ENCODE results near the gene UBE2F.
"Not testable (repeated sequence)": the region's sequence is repeated elsewhere in the genome, so short reads cannot be mapped to it uniquely, and the experiment has no call there.

UBE2F gene

DNA sequence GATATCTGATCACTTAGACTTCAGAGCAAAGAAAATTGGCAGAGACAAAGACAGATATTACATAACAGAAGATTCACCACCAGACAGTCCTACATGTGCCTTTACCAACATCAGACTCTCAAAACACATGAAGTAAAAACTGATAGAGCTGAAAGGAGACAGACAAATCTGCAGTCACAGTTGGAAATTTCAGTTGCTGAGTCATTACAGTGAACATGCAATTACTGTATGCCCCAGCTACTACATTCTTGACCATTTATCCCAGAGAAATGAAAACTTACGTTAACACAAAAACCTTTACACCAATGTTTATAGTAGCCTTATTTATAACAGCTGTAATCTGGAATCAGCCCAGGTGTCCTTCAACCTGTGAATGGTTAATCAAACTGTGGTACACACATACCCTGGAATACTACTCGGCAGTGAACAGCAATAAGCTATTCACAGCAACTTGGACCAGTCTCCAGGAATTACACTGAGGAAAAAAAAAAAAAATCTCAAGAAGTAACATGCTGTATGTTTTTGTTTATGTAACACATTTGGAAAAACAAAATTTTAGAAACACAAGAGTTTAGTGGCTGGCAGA is 86.5 kb downstream of the UBE2F start:
- no peaks in the 10 kb centered on the region for H3K9me3 ChIP-seq
- H3K27ac ChIP-seq = no peak overlapping the region
- peaks cover 35% of the 10 kb centered on the region for H3K27me3 ChIP-seq
- TF ChIP-seq, protein P1, sequence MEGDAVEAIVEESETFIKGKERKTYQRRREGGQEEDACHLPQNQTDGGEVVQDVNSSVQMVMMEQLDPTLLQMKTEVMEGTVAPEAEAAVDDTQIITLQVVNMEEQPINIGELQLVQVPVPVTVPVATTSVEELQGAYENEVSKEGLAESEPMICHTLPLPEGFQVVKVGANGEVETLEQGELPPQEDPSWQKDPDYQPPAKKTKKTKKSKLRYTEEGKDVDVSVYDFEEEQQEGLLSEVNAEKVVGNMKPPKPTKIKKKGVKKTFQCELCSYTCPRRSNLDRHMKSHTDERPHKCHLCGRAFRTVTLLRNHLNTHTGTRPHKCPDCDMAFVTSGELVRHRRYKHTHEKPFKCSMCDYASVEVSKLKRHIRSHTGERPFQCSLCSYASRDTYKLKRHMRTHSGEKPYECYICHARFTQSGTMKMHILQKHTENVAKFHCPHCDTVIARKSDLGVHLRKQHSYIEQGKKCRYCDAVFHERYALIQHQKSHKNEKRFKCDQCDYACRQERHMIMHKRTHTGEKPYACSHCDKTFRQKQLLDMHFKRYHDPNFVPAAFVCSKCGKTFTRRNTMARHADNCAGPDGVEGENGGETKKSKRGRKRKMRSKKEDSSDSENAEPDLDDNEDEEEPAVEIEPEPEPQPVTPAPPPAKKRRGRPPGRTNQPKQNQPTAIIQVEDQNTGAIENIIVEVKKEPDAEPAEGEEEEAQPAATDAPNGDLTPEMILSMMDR (IDR thresholded peaks at IDR 0.05) = no peak
- H3K36me3 ChIP-seq = no peaks in the 10 kb centered on the region
- no peaks in the 10 kb centered on the region for H3K4me1 ChIP-seq (ENCODE audit: control insufficient read depth in 1 of 2, insufficient read depth in 1 of 2, low read depth in 1 of 2, low read length in 1 of 2)
- H3K4me3 ChIP-seq (ENCODE audit: low read depth in 1 of 2, low read length in 1 of 2) = no peak overlapping the region

DNA sequence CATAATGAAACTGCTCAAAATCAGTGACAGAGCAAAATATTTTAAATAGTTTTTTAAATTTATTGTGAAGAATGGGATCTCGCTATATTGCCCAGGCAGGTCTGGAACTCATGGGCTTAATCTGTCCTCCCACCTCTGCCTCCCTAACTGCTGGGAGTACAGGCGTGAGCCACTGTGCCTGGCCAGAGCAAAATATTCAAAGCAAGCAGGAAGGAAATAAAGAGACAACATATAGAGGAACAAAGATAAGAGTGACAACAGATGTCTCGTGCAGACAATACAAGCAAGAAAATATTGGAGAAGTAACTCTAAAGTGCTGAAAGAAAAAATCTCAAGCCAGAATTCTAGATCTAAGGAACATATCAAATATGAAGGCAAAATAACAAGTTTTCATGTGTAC is 89.0 kb downstream of the UBE2F start:
- TF ChIP-seq, protein P1 (IDR thresholded peaks at IDR 0.05) = no peak
- Histone ChIP-seq H3K4me3 (ENCODE audit: low read depth in 1 of 2, low read length in 1 of 2) (no peak overlapping the region), H3K27ac (no peak overlapping the region), H3K36me3 (no peaks in the 10 kb centered on the region), H3K4me1 (ENCODE audit: control insufficient read depth in 1 of 2, insufficient read depth in 1 of 2, low read depth in 1 of 2, low read length in 1 of 2) (peaks cover 6 to 7% of the 10 kb centered on the region in 2 experiments), H3K27me3 (peaks cover 39% of the 10 kb centered on the region), H3K9me3 (no peaks in the 10 kb centered on the region)

DNA sequence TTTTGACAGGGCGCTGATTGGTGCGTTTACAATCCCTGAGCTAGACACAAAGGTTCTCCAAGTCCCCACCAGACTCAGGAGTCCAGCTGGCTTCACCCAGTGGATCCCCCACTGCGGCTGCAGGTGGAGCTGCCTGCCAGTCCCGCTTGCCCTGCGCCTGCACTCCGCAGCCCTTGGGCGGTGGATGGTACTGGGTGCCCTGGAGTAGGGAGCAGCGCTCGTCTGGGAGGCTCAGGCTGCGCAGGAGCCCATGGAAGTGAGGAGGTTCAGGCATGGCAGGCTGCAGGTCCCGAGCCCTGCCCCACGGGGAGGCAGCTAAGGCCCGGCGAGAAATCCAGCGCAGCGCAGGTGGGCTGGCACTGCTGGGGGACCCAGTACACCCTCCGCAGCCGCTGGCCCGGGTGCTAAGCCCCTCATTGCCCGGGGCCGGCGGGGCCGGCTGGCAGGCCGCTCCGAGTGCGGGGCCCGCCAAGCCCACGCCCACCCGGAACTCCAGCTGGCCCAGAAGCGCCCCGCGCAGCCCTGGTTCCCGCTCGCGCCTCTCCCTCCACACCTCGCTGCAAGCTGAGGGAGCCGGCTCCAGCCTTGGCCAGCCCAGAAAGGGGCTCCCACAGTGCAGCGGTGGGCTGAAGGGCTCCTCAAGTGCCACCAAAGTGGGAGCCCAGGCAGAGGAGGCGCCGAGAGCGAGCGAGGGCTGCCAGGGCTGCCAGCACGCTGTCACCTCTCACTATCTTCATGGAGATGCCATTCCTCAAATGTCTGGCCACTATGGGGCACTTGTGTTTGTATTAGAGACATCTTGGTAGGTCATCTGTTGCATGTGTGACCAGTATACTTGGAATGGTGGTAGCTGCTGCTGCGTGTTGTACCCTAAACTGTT is 91.1 kb downstream of the UBE2F start:
- not testable (repeated sequence) for H3K27ac ChIP-seq; H3K9me3 ChIP-seq; H3K36me3 ChIP-seq; H3K4me3 ChIP-seq (ENCODE audit: low read depth in 1 of 2, low read length in 1 of 2)
- H3K4me1 ChIP-seq (ENCODE audit: control insufficient read depth in 1 of 2, insufficient read depth in 1 of 2, low read depth in 1 of 2, low read length in 1 of 2) = peaks cover 17 to 19% of the 10 kb centered on the region in 2 experiments
- peaks cover 39% of the 10 kb centered on the region for H3K27me3 ChIP-seq

DNA sequence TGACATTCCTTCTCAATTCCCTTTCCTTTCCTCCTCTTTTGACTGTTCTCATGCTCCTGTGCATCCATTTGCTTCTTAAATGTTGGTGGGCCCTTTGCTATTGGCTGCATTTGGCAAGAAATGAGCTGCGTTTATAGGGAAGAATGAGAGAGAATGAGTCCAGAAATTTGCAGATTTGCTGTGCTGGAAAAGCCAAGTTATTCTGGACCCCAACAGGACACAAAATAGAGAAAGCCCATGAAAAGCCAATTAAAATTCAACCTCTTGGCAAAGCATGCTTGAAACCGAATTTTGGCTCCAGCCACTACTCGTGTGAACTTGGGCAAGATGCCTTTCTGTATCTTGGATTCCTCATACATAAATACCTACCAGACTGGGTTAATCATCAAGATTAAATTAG is 92.7 kb downstream of the UBE2F start:
- TF ChIP-seq, protein P1 (IDR thresholded peaks at IDR 0.05) = no peak
- H3K36me3 ChIP-seq = no peaks in the 10 kb centered on the region
- peaks cover 17 to 19% of the 10 kb centered on the region in 2 experiments for H3K4me1 ChIP-seq (ENCODE audit: control insufficient read depth in 1 of 2, insufficient read depth in 1 of 2, low read depth in 1 of 2, low read length in 1 of 2)
- peaks cover 39% of the 10 kb centered on the region for H3K27me3 ChIP-seq
- H3K9me3 ChIP-seq = no peaks in the 10 kb centered on the region
- no peak overlapping the region for H3K27ac ChIP-seq
- H3K4me3 ChIP-seq (ENCODE audit: low read depth in 1 of 2, low read length in 1 of 2) = peak overlapping the region; percentile 75 to 86

DNA sequence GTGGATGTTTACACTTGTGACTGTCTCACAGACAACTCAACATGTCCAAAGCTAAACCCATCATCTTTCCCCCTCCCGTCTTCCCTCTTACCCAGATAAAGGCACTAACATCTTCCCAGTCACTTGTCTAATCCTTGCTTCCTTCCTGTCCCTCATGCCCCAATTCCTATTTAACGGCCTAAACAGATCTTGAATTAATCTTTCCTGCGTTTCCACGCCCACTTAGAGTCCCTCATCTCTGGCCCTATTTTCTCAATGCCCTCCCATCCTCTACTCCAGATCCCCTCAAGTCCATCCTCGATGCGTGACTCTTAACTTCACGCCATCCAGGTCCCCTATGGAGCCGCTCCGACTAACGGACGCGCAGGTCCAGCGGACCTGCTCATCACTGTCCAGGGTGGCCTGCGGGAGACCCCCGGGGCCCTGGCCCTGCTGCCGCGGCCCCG is 93.3 kb downstream of the UBE2F start:
- peaks cover 17 to 19% of the 10 kb centered on the region in 2 experiments for H3K4me1 ChIP-seq (ENCODE audit: control insufficient read depth in 1 of 2, insufficient read depth in 1 of 2, low read depth in 1 of 2, low read length in 1 of 2)
- peak overlapping the region; percentile 83 for H3K27ac ChIP-seq
- no peaks in the 10 kb centered on the region for H3K9me3 ChIP-seq
- no peaks in the 10 kb centered on the region for H3K36me3 ChIP-seq
- TF ChIP-seq, protein P1 (IDR thresholded peaks at IDR 0.05) = no peak
- H3K4me3 ChIP-seq (ENCODE audit: low read depth in 1 of 2, low read length in 1 of 2) = peak overlapping the region; percentile 75 to 86
- peaks cover 35% of the 10 kb centered on the region for H3K27me3 ChIP-seq
